H9 (cell line): ENCODE results near the gene SLCO3A1. TPM values are rescaled to one million over a fixed set of nuclear protein-coding genes. Genes with fewer than 3 reads are reported as not detected.

ENCODE experiments used
- DNase-seq: peaks from one replicate; pipeline ENCODE4 v3.0.0-alpha.2; 2017
- H2AFZ ChIP-seq: one replicate; pipeline ENCODE4 v1.6.1; 2013; ENCODE audit warnings: mild to moderate bottlenecking, low read length, control low read depth, moderate library complexity
- H2AK5ac ChIP-seq: 2 replicates; pipeline ENCODE4 v1.6.1; 2013; ENCODE audit warnings: low read length, control low read depth, mixed read lengths; ENCODE audit not compliant: insufficient read length
- H2BK120ac ChIP-seq: one replicate; pipeline ENCODE4 v1.6.1; 2013; ENCODE audit warnings: low read depth, mild to moderate bottlenecking, low read length, control low read depth, inconsistent platforms; ENCODE audit not compliant: poor library complexity, severe bottlenecking
- H2BK12ac ChIP-seq: 2 replicates; pipeline ENCODE4 v1.6.1; 2013; ENCODE audit warnings: low read length, control low read depth, mixed read lengths, low read depth; ENCODE audit not compliant: insufficient read length
- H2BK15ac ChIP-seq: 2 replicates; pipeline ENCODE4 v1.6.1; 2013; ENCODE audit warnings: low read depth, low read length, control low read depth
- H2BK20ac ChIP-seq: one replicate; pipeline ENCODE4 v1.6.1; 2013; ENCODE audit warnings: low read depth, mild to moderate bottlenecking, low read length, control low read depth, inconsistent platforms; ENCODE audit not compliant: poor library complexity, severe bottlenecking
- H2BK5ac ChIP-seq: 2 replicates; pipeline ENCODE4 v1.6.1; 2013; ENCODE audit warnings: low read length, control low read depth, mixed read lengths; ENCODE audit not compliant: insufficient read length
- H3K14ac ChIP-seq: 2 replicates; pipeline ENCODE4 v1.6.1; 2013; ENCODE audit warnings: low read length, control low read depth; ENCODE audit not compliant: insufficient read depth
- H3K18ac ChIP-seq: 2 replicates; pipeline ENCODE4 v1.6.1; 2013; ENCODE audit warnings: low read depth, mild to moderate bottlenecking, mixed read lengths, low read length, control low read depth; ENCODE audit not compliant: insufficient read length
- H3K23ac ChIP-seq: 2 replicates; pipeline ENCODE4 v1.6.1; 2013; ENCODE audit warnings: low read length, control low read depth, mixed read lengths, low read depth; ENCODE audit not compliant: insufficient read length
- H3K23me2 ChIP-seq: 2 replicates; pipeline ENCODE4 v1.6.1; 2013; ENCODE audit warnings: low read depth, mild to moderate bottlenecking, mixed read lengths, low read length, control low read depth; ENCODE audit not compliant: insufficient read length, poor library complexity, severe bottlenecking
- H3K27ac ChIP-seq: 2 replicates; pipeline ENCODE4 v1.5.1; 2013; ENCODE audit warnings: low read length, control low read depth, mixed read lengths, low read depth; ENCODE audit not compliant: insufficient read length
- H3K27me3 ChIP-seq: 2 replicates; pipeline ENCODE4 v1.6.1; 2013; ENCODE audit warnings: low read length, control low read depth, inconsistent platforms; ENCODE audit not compliant: insufficient read depth
- H3K4ac ChIP-seq: 2 replicates; pipeline ENCODE4 v1.6.1; 2013; ENCODE audit warnings: low read depth, mild to moderate bottlenecking, control low read depth, inconsistent platforms, low read length, moderate library complexity
- H3K4me1 ChIP-seq: 2 replicates; pipeline ENCODE4 v1.6.1; 2013; ENCODE audit warnings: low read length, control low read depth, inconsistent platforms; ENCODE audit not compliant: insufficient read depth
- H3K4me2 ChIP-seq: 2 replicates; pipeline ENCODE4 v1.6.1; 2013; ENCODE audit warnings: low read length, control low read depth, mixed read lengths; ENCODE audit not compliant: insufficient read length, insufficient read depth
- H3K56ac ChIP-seq: 2 replicates; pipeline ENCODE4 v1.6.1; 2013; ENCODE audit warnings: low read depth, mild to moderate bottlenecking, mixed read lengths, low read length, control low read depth; ENCODE audit not compliant: insufficient read length
- H3K79me1 ChIP-seq: 2 replicates; pipeline ENCODE4 v1.6.1; 2013; ENCODE audit warnings: low read depth, mild to moderate bottlenecking, moderate library complexity, low read length, control low read depth, inconsistent platforms; ENCODE audit not compliant: insufficient read depth, poor library complexity, severe bottlenecking
- H3K79me2 ChIP-seq: 2 replicates; pipeline ENCODE4 v1.6.1; 2013; ENCODE audit warnings: low read length, control low read depth, inconsistent platforms; ENCODE audit not compliant: insufficient read depth
- H3K9ac ChIP-seq: 2 replicates; pipeline ENCODE4 v1.6.1; 2013; ENCODE audit warnings: low read length, control low read depth, mixed read lengths; ENCODE audit not compliant: insufficient read length; ENCODE audit errors: extremely low read depth
- H3K9me3 ChIP-seq: one replicate; pipeline ENCODE4 v1.6.1; 2013; ENCODE audit warnings: low read depth, low read length, inconsistent platforms; ENCODE audit not compliant: control insufficient read depth
- H3T11ph ChIP-seq: one replicate; pipeline ENCODE4 v1.6.1; 2013; ENCODE audit warnings: mild to moderate bottlenecking, low read length, control low read depth, inconsistent platforms
- H4K20me1 ChIP-seq: one replicate; pipeline ENCODE4 v1.6.1; 2013; ENCODE audit not compliant: control insufficient read depth, insufficient read length, insufficient read depth
- H4K5ac ChIP-seq: 2 replicates; pipeline ENCODE4 v1.6.1; 2013; ENCODE audit warnings: low read depth, mild to moderate bottlenecking, mixed read lengths, low read length, control low read depth; ENCODE audit not compliant: insufficient read length
- H4K8ac ChIP-seq: replicated peaks from 2 replicates; pipeline ENCODE4 v1.6.1; 2013; ENCODE audit warnings: low read length, control low read depth, mixed read lengths, low read depth; ENCODE audit not compliant: insufficient read length
- H4K91ac ChIP-seq: 2 replicates; pipeline ENCODE4 v1.6.1; 2013; ENCODE audit warnings: low read depth, mild to moderate bottlenecking, moderate library complexity, mixed read lengths, low read length, control low read depth; ENCODE audit not compliant: insufficient read length
- H3K27ac Mint-ChIP-seq, 3 experiments: 2 replicates in 2 of 3; 3 replicates in 1 of 3; pipeline ENCODE4 v1.8.0; 2020 to 2021; ENCODE audit warnings: mixed read lengths in 3 of 3, mild to moderate bottlenecking in 1 of 3, moderate library complexity in 1 of 3
- H3K27me3 Mint-ChIP-seq: 2 replicates; pipeline ENCODE4 v1.8.0; 2021; ENCODE audit warnings: low read depth, mild to moderate bottlenecking, moderate library complexity, mixed read lengths
- H3K36me3 Mint-ChIP-seq, 3 experiments: 2 replicates in 2 of 3; 3 replicates in 1 of 3; pipeline ENCODE4 v1.8.0; 2020 to 2021; ENCODE audit warnings: low read depth in 3 of 3, mixed read lengths in 3 of 3; ENCODE audit not compliant: insufficient read depth in 1 of 3
- H3K4me1 Mint-ChIP-seq, 2 experiments: 2 replicates each; pipeline ENCODE4 v1.8.0; 2020; ENCODE audit warnings: mixed read lengths in 2 of 2
- H3K4me3 Mint-ChIP-seq, 2 experiments: 2 replicates in 1 of 2; 3 replicates in 1 of 2; pipeline ENCODE4 v1.8.0; 2020 to 2021; ENCODE audit warnings: mild to moderate bottlenecking in 2 of 2, mixed read lengths in 2 of 2, moderate library complexity in 1 of 2
- H3K9me3 Mint-ChIP-seq, 2 experiments: 2 replicates in 1 of 2; 3 replicates in 1 of 2; pipeline ENCODE4 v1.8.0; 2020; ENCODE audit warnings: mild to moderate bottlenecking in 2 of 2, mixed read lengths in 2 of 2, moderate library complexity in 1 of 2
- CTCF ChIP-seq: fragments of 200-600 bp; sonication (generic); conservative IDR thresholded peaks from 3 replicates; pipeline ENCODE4 v1.8.0; 2021; ENCODE audit warnings: antibody characterized with exemption, mild to moderate bottlenecking
- WGBS: extraction: QIAGEN DNeasy Blood & Tissue Kit; methylation state at CpG from one replicate; pipeline ENCODE4 v1.1.7; 2013; ENCODE audit warnings: missing lambda C conversion rate, low lambda C conversion rate, mixed read lengths; ENCODE audit not compliant: insufficient read length; ENCODE audit errors: extremely low coverage; 5-methylcytosine and 5-hydroxymethylcytosine counted together
- total RNA-seq: library from RNA; stranded (reverse); gene quantifications from 2 replicates; pipeline ENCODE4 v1.2.1, GENCODE V29; 2021

SLCO3A1 gene
- total RNA-seq, 1 experiment from 2014 or later, result 9.4 TPM

- H3K79me1 ChIP-seq, result no peaks in the 10 kb centered on the region
- H3K27ac Mint-ChIP-seq, result no peak overlapping the region
Measured at GRCh38 chr15:92043283-92043682, 189.8 kb downstream of the SLCO3A1 start.

More at GRCh38 chr15:92043283-92043682, 189.8 kb downstream of the SLCO3A1 start:
- H3K56ac ChIP-seq, result no peak overlapping the region
- Mint-ChIP-seq H3K4me3 (no peak overlapping the region), H3K27me3 (peaks cover 3% of the 10 kb centered on the region; the same call in 1 of the 2 replicates), H3K4me1 (no peaks in the 10 kb centered on the region), H3K36me3 (peaks cover 8 to 11% (median 9%) of the 10 kb centered on the region in 3 experiments; a peak in 5 of 7 replicates), H3K9me3 (peaks cover 10 to 11% of the 10 kb centered on the region in 2 experiments; a peak in 4 of 5 replicates)
- DNase-seq, result no peak
- H3K14ac ChIP-seq, result no peak overlapping the region
- no peak overlapping the region for H3K23ac ChIP-seq
- H2BK20ac ChIP-seq, result no peak overlapping the region
- H2BK15ac ChIP-seq, result no peak overlapping the region
- H3K4me2 ChIP-seq, result no peak overlapping the region
- no peak overlapping the region for H2AFZ ChIP-seq
- H2AK5ac ChIP-seq, result no peak overlapping the region
- H3K79me2 ChIP-seq, result no peaks in the 10 kb centered on the region
- H3K4ac ChIP-seq, result no peak overlapping the region
- H3K18ac ChIP-seq, result no peak overlapping the region
- no peak overlapping the region for H2BK5ac ChIP-seq
- H4K8ac ChIP-seq, result no peak overlapping the region
- H3K23me2 ChIP-seq, result no peaks in the 10 kb centered on the region
- H3K9me3 ChIP-seq, result no peaks in the 10 kb centered on the region
- H3K9ac ChIP-seq, result no peak overlapping the region
- no peaks in the 10 kb centered on the region for H4K20me1 ChIP-seq
- H3T11ph ChIP-seq, result no peak overlapping the region
- no peaks in the 10 kb centered on the region for H3K27me3 ChIP-seq
- no CpG with 5 or more reads among the region's 3 CpGs for WGBS
- H2BK12ac ChIP-seq, result no peak overlapping the region
- no peak overlapping the region for H4K5ac ChIP-seq
- H3K4me1 ChIP-seq, result no peaks in the 10 kb centered on the region
- no peak for TF ChIP-seq CTCF
- no peak overlapping the region for H4K91ac ChIP-seq
- H3K27ac ChIP-seq, result no peak overlapping the region
- H2BK120ac ChIP-seq, result no peak overlapping the region
